HEK293 (cell line): ENCODE data around the gene KCNE5.

Experiments used
- CTCF ChIP-seq: fragments of 450-650 bp; formaldehyde crosslinking; IDR thresholded peaks from 2 replicates; pipeline ENCODE4 v1.5.1; 2016; ENCODE audit warnings: missing biosample characterization, missing genetic modification characterization
- TRIM28 ChIP-seq: IDR thresholded peaks from 2 replicates; pipeline ENCODE4 v1.6.1; 2011; ENCODE audit warnings: low read length, control low read depth, borderline replicate concordance
- ZNF24 ChIP-seq: fragments of 450-650 bp; formaldehyde crosslinking; IDR thresholded peaks from 2 replicates; pipeline ENCODE4 v1.5.1; 2016; ENCODE audit warnings: missing biosample characterization, missing genetic modification characterization
- ZSCAN5A ChIP-seq: fragments of 450-650 bp; formaldehyde crosslinking; IDR thresholded peaks from 2 replicates; pipeline ENCODE4 v1.5.1; 2016; ENCODE audit warnings: missing biosample characterization, missing genetic modification characterization

GRCh38 chrX:109623997-109624396 is 975 bp downstream of the KCNE5 start:
- TF ChIP-seq ZSCAN5A (tag by site-specific recombination), result no peak
- TF ChIP-seq TRIM28, result no peak
- no peak for TF ChIP-seq ZNF24 (tag by site-specific recombination)
- no peak for TF ChIP-seq CTCF (tag by site-specific recombination)
